Pancreas (tissue), 10 donors: Measurements from ENCODE around the gene GRID1. TPM values are rescaled to one million over a fixed set of nuclear protein-coding genes. Genes with fewer than 3 reads are reported as not detected.

Experiments
- ATAC-seq, 4 donors: fragments of 200-7000 bp; cut with Tn5 transposase; one replicate each; pipeline versions ENCODE4 v1.8.0 to v1.9.1; 2020; ENCODE audit warnings: mild to moderate bottlenecking in 4 of 4, moderate library complexity in 4 of 4
- DNase-seq, 6 donors: peaks; one replicate each; pipeline ENCODE4 v3.0.0-alpha.2; 2020
- FAIRE-seq: peaks from 2 replicates; lab custom pipeline; 2012; peaks lifted over from hg19 to GRCh38; lab: Jason Lieb, UNC
- H3K27ac ChIP-seq, 4 donors: fragments of 200-600 bp; sonication (generic); 1 replicate in 3 of 4; 2 replicates in 1 of 4; pipeline versions ENCODE4 v1.5.0 to v1.8.0; 2020
- H3K27me3 ChIP-seq, 4 donors: fragments of 200-600 bp; one replicate each; pipeline ENCODE4 v1.8.0; 2021
- H3K36me3 ChIP-seq, 3 donors: fragments of 200-600 bp; sonication (generic) in 1 of 3; one replicate each; pipeline versions ENCODE4 v1.5.0 to v1.8.0; 2020 to 2021
- H3K4me1 ChIP-seq, 3 donors: fragments of 200-600 bp; one replicate each; pipeline ENCODE4 v1.8.0; 2021
- H3K4me3 ChIP-seq, 4 donors: fragments of 200-600 bp; sonication (generic) in 2 of 4; one replicate each; pipeline versions ENCODE4 v1.5.0 to v1.8.0; 2020 to 2021
- H3K9me3 ChIP-seq, 4 donors: fragments of 200-600 bp; one replicate each; pipeline ENCODE4 v1.8.0; 2021
- CTCF ChIP-seq, 4 donors: fragments of 200-600 bp; sonication (generic) in 3 of 4; IDR thresholded peaks; one replicate each; pipeline versions ENCODE4 v1.5.0 to v1.8.0; 2021; ENCODE audit warnings: antibody characterized with exemption in 4 of 4
- WGBS, 2 donors: extraction: QIAGEN DNeasy Blood & Tissue Kit; methylation state at CpG; one replicate each; pipeline ENCODE4 v1.1.7; 2013; 5-methylcytosine and 5-hydroxymethylcytosine counted together
- intact Hi-C, 3 donors: fragments of 100-400 bp; cut with DNase I; formaldehyde crosslinking; loops; one replicate each; pipeline versions ENCODE4 v1.11.1 to v1.14.2; 2022
- polyA plus RNA-seq, 2 donors: library from polyadenylated mRNA; stranded (reverse); fragments of 200-250 nt; gene quantifications; one replicate each; pipeline ENCODE4 v1.2.3, GENCODE V29; 2013
- total RNA-seq, 6 donors: library from RNA; stranded (reverse); fragmentation: NEBNext Ultra II Directional in 4 of 6; extraction: Animal tissue kit (Norgen Biotek cat#: 25700) in 4 of 6; gene quantifications; one replicate each; pipeline versions ENCODE4 v1.2.1 to v1.2.4, GENCODE V29; 2021 to 2023
- donor health status: healthy with polysubstance abuse.
- donor health status: DM: no; HTN: no; CAD: no; lungs with moderate emphysema.
- donor health status: DM: no; HTN: no; CAD: no.
- donor health status: control.
- donor health status: control.
- donor health status: Bipolar disorder and iron deficiency.
- donor health status: DM: yes; HTN: yes; CAD: no.
- donor health status: DM: no; HTN: no; CAD: no.
- donor health status: DM: no; HTN: no; CAD: no.
- donor health status: DM: yes; HTN: yes; CAD: no.

The GRID1 gene
- total and polyA plus RNA-seq, 8 donors = 0.05 to 1.5 (median 0.91) TPM

- no peak for FAIRE-seq
Measured at GRCh38 chr10:86127274-86127819, 239.2 kb downstream of the GRID1 start.

GRCh38 chr10:86124734-86125133, 241.9 kb downstream of the GRID1 start:
- Histone ChIP-seq H3K36me3 (no peaks in the 10 kb centered on the region), H3K9me3 (no peaks in the 10 kb centered on the region), H3K4me3 (no peak overlapping the region), H3K4me1 (no peaks in the 10 kb centered on the region), H3K27me3 (no peaks in the 10 kb centered on the region), H3K27ac (no peak overlapping the region)
- WGBS, 2 donors = 72 to 77% methylated on average over 4 of the region's 4 CpGs
- DNase-seq (no peak), FAIRE-seq (no peak), ATAC-seq (no peak)
- intact Hi-C loops = no loop called here
- no peak for TF ChIP-seq CTCF (IDR thresholded peaks at IDR 0.05)

More at GRCh38 chr10:86127274-86127819, 239.2 kb downstream of the GRID1 start:
- no peak for ATAC-seq
- DNase-seq = no peak
- 60 to 82% methylated on average over 7 to 8 of the region's 8 CpGs for WGBS, 2 donors
- intact Hi-C loops = no loop called here
- Histone ChIP-seq H3K4me1 (no peaks in the 10 kb centered on the region), H3K27me3 (no peaks in the 10 kb centered on the region), H3K36me3 (no peaks in the 10 kb centered on the region), H3K27ac (no peak overlapping the region), H3K9me3 (no peaks in the 10 kb centered on the region), H3K4me3 (no peak overlapping the region)
- TF ChIP-seq CTCF (IDR thresholded peaks at IDR 0.05) = no peak

- Histone ChIP-seq H3K9me3 (no peaks in the 10 kb centered on the region), H3K36me3 (no peaks in the 10 kb centered on the region), H3K27ac (no peak overlapping the region), H3K27me3 (no peaks in the 10 kb centered on the region), H3K4me1 (no peaks in the 10 kb centered on the region), H3K4me3 (no peak overlapping the region)
- DNase-seq = no peak
- intact Hi-C loops = no loop called here
- FAIRE-seq = no peak
- 45 to 54% methylated on average over 6 of the region's 6 CpGs for WGBS, 2 donors
- TF ChIP-seq CTCF (IDR thresholded peaks at IDR 0.05) = no peak
- ATAC-seq = no peak
Measured at GRCh38 chr10:86123715-86124114, 242.9 kb downstream of the GRID1 start.

GRCh38 chr10:86123304-86123703, 243.3 kb downstream of the GRID1 start:
- no peak overlapping the region for H3K4me3 ChIP-seq
- H3K36me3 ChIP-seq = no peaks in the 10 kb centered on the region
- no peak for TF ChIP-seq CTCF (IDR thresholded peaks at IDR 0.05)
- no peaks in the 10 kb centered on the region for H3K27me3 ChIP-seq
- no peaks in the 10 kb centered on the region for H3K9me3 ChIP-seq
- FAIRE-seq (no peak), ATAC-seq (no peak), DNase-seq (no peak)
- intact Hi-C loops = no loop called here
- no peak overlapping the region for H3K27ac ChIP-seq
- 49 to 53% methylated on average over 4 of the region's 4 CpGs for WGBS, 2 donors
- no peaks in the 10 kb centered on the region for H3K4me1 ChIP-seq

GRCh38 chr10:86122646-86123045, 243.9 kb downstream of the GRID1 start:
- Histone ChIP-seq H3K9me3 (no peaks in the 10 kb centered on the region), H3K4me3 (no peak overlapping the region), H3K27me3 (no peaks in the 10 kb centered on the region), H3K4me1 (no peaks in the 10 kb centered on the region), H3K27ac (no peak overlapping the region), H3K36me3 (no peaks in the 10 kb centered on the region)
- no peak for DNase-seq
- intact Hi-C loops = no loop called here
- WGBS, 2 donors = 39 to 40% methylated on average over 2 of the region's 2 CpGs
- no peak for ATAC-seq
- FAIRE-seq = no peak
- no peak for TF ChIP-seq CTCF (IDR thresholded peaks at IDR 0.05)
